ENCODE results near the gene PTPRD.

Gene PTPRD

GRCh38 chr9:10661376-10661775, 48.6 kb upstream of the PTPRD start:
- CTCF ChIA-PET = no interaction called here
- no peaks in the 10 kb centered on the region for H3K36me3 ChIP-seq (ENCODE audit: control insufficient read depth in 2 of 2, insufficient read depth in 1 of 2, low read length in 2 of 2)
- TF ChIP-seq ZBTB21 (tag by site-specific recombination; IDR thresholded peaks at IDR 0.05) = no peak
- no peak for TF ChIP-seq ZNF548 (tag by site-specific recombination; IDR thresholded peaks at IDR 0.05)
- no peak for TF ChIP-seq ZNF623 (tag by site-specific recombination; IDR thresholded peaks at IDR 0.05)
- TF ChIP-seq ZBTB20 (tag by site-specific recombination; IDR thresholded peaks at IDR 0.05) = no peak
- TF ChIP-seq PRDM4 (tag by site-specific recombination; IDR thresholded peaks at IDR 0.05) = no peak
- TF ChIP-seq ZNF518A (tag by site-specific recombination; conservative IDR thresholded peaks at IDR 0.05; ENCODE audit: low read depth) = no peak
- no peak for TF ChIP-seq ZBTB7A (tag by site-specific recombination; IDR thresholded peaks at IDR 0.05; ENCODE audit: low read depth)
- no peak for TF ChIP-seq ZNF449 (tag by site-specific recombination; IDR thresholded peaks at IDR 0.05)
- TF ChIP-seq ZNF18 (tag by site-specific recombination; IDR thresholded peaks at IDR 0.05) = no peak
- no peak for TF ChIP-seq SCRT1 (tag by site-specific recombination; IDR thresholded peaks at IDR 0.05; ENCODE audit: borderline replicate concordance)
- no peak for TF ChIP-seq ZNF10 (tag by site-specific recombination; IDR thresholded peaks at IDR 0.05)
- no peak for TF ChIP-seq ZBTB49 (tag by site-specific recombination; IDR thresholded peaks at IDR 0.05; ENCODE audit: low read depth)

More at GRCh38 chr9:10661376-10661775, 48.6 kb upstream of the PTPRD start:
- POLR2A ChIA-PET = no interaction called here
- Histone ChIP-seq H3K4me3 (ENCODE audit: low read depth, low read length) (no peak overlapping the region), H3K27ac (ENCODE audit: extremely low read depth, low read depth, low read length) (no peak overlapping the region), H3K4me1 (ENCODE audit: control insufficient read depth, insufficient read depth, low read length) (no peaks in the 10 kb centered on the region), H3K9me3 (ENCODE audit: control insufficient read depth, insufficient read depth, low read depth, low read length) (no peaks in the 10 kb centered on the region)
